Small intestine (tissue), 7 donors: ENCODE measurements around the gene RPS6KL1. TPM values are rescaled to one million over a fixed set of nuclear protein-coding genes. Genes with fewer than 3 reads are reported as not detected.
A peak's percentile ranks its signal among the peaks of the same experiment; 100 is the strongest.

Experiments
- DNase-seq, 2 donors: peaks; one replicate each; pipeline versions ENCODE4 v3.0.0 to v3.0.0-alpha.2; 2013
- FAIRE-seq: peaks from 2 replicates; lab custom pipeline; 2012; peaks lifted over from hg19 to GRCh38; lab: Jason Lieb, UNC
- H3K27ac ChIP-seq, 3 donors: one replicate each; pipeline ENCODE4 v1.5.1; 2013; ENCODE audit warnings: low read length in 2 of 3, mild to moderate bottlenecking in 2 of 3, control low read depth in 1 of 3, inconsistent platforms in 1 of 3, low read depth in 1 of 3, moderate library complexity in 1 of 3
- H3K27me3 ChIP-seq, 3 donors: one replicate each; pipeline ENCODE4 v1.6.1; 2013; ENCODE audit warnings: low read length in 3 of 3, inconsistent platforms in 1 of 3; ENCODE audit not compliant: control insufficient read depth in 3 of 3, insufficient read depth in 3 of 3
- H3K36me3 ChIP-seq, 3 donors: one replicate each; pipeline ENCODE4 v1.6.1; 2013; ENCODE audit warnings: low read length in 3 of 3, inconsistent platforms in 1 of 3, low read depth in 1 of 3, mild to moderate bottlenecking in 1 of 3, moderate library complexity in 1 of 3; ENCODE audit not compliant: control insufficient read depth in 3 of 3, insufficient read depth in 2 of 3
- H3K4me1 ChIP-seq, 3 donors: one replicate each; pipeline ENCODE4 v1.6.1; 2013; ENCODE audit warnings: low read length in 2 of 3, inconsistent platforms in 1 of 3, low read depth in 1 of 3, mild to moderate bottlenecking in 1 of 3, moderate library complexity in 1 of 3; ENCODE audit not compliant: control insufficient read depth in 3 of 3, insufficient read depth in 2 of 3
- H3K4me3 ChIP-seq, 3 donors: one replicate each; pipeline ENCODE4 v1.5.1; 2013; ENCODE audit warnings: low read length in 3 of 3, control low read depth in 1 of 3, inconsistent platforms in 1 of 3, low read depth in 1 of 3, mild to moderate bottlenecking in 1 of 3, moderate library complexity in 1 of 3
- H3K9me3 ChIP-seq, 2 donors: one replicate each; pipeline ENCODE4 v1.6.1; 2013; ENCODE audit warnings: low read depth in 1 of 2, low read length in 1 of 2; ENCODE audit not compliant: control insufficient read depth in 2 of 2, insufficient read depth in 1 of 2
- WGBS, 3 donors: extraction: QIAGEN DNeasy Blood & Tissue Kit; methylation state at CpG; one replicate each; pipeline ENCODE4 v1.1.7; 2013; 5-methylcytosine and 5-hydroxymethylcytosine counted together
- polyA plus RNA-seq, 4 donors: library from polyadenylated mRNA; stranded (reverse) in 3 of 4; unstranded in 1 of 4; fragments of 200-250 nt in 3 of 4; fragments of 120-200 nt in 1 of 4; gene quantifications; one replicate each; pipeline versions ENCODE4 v1.2.1 to v1.2.3, GENCODE V29; 2013
- donor health status: healthy with polysubstance abuse.
- donor health status: control.
- donor health status: control.
- donor health status: Bipolar disorder and iron deficiency.
- donor health status: healthy.

The RPS6KL1 gene
- polyA plus RNA-seq, 4 donors: 1.8 to 3.5 (median 3.0) TPM

DNA sequence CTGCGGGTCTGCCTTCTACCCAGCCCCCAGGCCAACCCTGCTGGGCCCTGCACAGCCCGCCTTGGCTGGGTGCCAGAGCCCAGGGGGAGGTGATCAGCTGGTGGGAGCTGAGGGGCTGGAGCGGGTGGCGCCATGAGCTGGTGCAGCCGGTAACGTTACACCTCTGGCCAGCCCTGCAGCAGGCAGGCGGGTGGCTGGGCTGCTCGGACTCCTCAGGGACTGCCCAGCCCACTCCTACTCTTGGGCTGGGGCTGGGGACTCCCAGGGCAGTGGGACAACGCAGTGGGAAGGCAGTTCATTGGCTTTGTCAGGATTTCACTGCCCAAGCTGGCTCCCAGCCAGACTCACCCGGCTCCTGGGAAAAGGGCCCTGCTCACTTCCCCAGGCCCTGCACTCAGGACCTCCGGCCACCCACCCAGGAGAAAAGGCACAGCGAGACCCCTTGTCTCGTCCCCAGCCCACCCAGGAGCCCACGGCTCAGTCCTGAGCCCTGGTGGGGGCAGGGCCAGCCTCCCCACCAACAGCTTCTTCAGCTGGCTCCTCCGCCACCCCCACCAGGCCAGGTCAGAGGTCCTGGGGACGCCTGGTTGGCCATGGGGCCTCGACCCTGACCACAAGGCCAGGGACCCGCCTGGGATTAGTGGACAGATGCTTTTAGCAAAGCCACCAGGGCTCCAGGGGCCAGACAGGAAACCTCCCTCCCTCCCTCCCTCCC lies 31.3 kb upstream of the RPS6KL1 start:
- Histone ChIP-seq H3K27me3 (no peaks in the 10 kb centered on the region), H3K4me3 (peak overlapping the region in 1 of 3 donors; percentile 54), H3K27ac (no peak overlapping the region), H3K4me1 (peaks cover 0 to 57% (median 5%) of the 10 kb centered on the region in 3 donors), H3K36me3 (peaks cover 0 to 9% (median 0%) of the 10 kb centered on the region in 3 donors), H3K9me3 (peaks cover 0 to 4% of the 10 kb centered on the region in 2 donors)
- 33 to 41% (median 34%) methylated on average over 18 of the region's 18 CpGs for WGBS, 3 donors
- peak in 1 of 2 donors; percentile 40 for DNase-seq
- no peak for FAIRE-seq

DNA sequence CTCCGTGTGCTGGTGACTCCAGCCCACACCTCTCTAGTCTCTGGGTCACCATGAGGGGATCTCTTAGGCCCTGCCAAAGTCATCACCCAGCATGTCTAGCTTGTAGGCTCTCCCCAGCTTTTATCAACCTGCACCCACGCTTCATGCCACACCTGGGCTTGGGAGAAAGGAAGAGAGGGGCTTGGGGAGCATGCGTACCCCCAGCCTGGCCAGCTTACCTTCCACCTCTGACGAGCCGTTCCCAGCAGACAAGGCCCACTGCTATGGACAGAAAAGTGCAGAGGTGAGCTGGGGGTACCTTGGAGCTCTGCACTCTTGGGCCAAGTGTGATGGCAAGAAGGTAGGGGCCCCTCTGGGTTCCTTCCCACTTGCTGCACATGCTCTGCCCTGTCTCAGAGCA lies 30.6 kb upstream of the RPS6KL1 start:
- FAIRE-seq: no peak
- no peak overlapping the region for H3K27ac ChIP-seq
- peaks cover 0 to 62% (median 5%) of the 10 kb centered on the region in 3 donors for H3K4me1 ChIP-seq
- peak overlapping the region in 1 of 3 donors; percentile 0 for H3K4me3 ChIP-seq
- H3K27me3 ChIP-seq: no peaks in the 10 kb centered on the region
- no peak for DNase-seq
- H3K36me3 ChIP-seq: peaks cover 0 to 16% (median 0%) of the 10 kb centered on the region in 3 donors
- H3K9me3 ChIP-seq: peaks cover 0 to 4% of the 10 kb centered on the region in 2 donors
- WGBS, 3 donors: 82 to 93% (median 90%) methylated on average over 5 of the region's 5 CpGs

DNA sequence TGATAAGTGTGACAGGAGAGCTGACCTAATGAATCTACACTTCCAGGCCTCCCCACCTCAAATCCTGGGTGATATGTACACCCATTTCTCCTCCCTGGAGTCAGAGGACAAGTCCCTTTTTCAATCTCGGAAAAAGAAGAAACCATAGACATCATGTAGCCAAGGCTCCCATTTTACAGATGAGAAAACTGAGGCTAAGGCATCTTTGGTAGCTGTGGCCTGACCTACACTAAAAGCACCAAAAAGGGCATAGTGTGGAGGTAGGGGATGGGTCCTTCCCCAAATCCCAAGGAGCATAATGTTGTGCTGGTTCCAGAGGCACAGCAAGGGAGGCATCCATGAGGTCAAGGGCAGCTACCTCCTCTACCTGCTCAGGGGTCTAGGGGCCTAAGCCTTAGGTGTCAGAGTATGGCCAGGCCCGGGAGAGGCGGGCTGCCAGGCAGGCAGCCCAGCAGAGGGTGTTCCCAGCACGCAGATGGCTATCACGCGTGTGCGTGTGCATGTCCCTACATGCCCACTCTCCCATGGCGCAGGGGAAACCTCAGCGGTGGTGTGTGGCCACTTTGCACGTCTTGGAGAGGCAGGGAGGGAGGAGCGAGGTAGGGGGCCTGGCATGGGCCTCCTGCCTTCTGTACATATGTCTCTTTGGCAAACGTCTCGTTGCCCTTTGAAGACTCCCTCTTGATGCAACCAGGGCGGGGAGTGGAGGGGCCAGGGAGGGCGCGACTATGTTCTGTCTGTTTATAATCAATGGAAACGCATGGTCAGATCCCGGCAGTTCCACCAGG lies 29.8 kb upstream of the RPS6KL1 start:
- 82 to 86% (median 83%) methylated on average over 18 of the region's 18 CpGs for WGBS, 3 donors
- DNase-seq: no peak

DNA sequence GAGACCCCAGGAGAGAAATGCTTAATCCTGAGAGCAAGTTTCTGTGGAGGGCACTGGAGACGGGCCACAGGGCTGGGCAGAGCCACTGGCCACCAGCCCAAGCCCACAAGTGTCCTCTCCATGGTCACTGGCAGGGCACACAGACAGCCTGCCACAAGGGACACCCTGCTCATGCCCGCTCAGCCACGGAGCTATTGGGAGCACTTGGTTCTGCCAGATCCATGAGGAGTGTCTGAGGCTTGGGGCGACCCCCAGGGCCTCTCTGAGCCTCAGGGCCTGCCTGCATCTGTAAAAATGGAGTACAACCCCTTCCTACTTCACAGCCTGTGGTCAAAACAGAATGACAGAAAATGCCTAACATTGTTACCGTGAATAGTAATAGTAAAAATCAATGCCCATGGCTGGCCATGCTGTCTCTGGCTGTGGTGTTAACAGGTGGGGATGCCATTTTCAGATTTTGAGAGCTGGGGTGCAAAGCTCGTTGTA lies 29.2 kb upstream of the RPS6KL1 start:
- 76 to 83% (median 82%) methylated on average over 6 of the region's 6 CpGs for WGBS, 3 donors
- H3K27me3 ChIP-seq: no peaks in the 10 kb centered on the region
- DNase-seq: no peak
- peaks cover 0 to 29% (median 0%) of the 10 kb centered on the region in 3 donors for H3K36me3 ChIP-seq
- FAIRE-seq: no peak
- H3K27ac ChIP-seq: peak overlapping the region in 1 of 3 donors; percentile 96
- peak overlapping the region in 1 of 3 donors; percentile 11 for H3K4me3 ChIP-seq
- peaks cover 0 to 62% (median 5%) of the 10 kb centered on the region in 3 donors for H3K4me1 ChIP-seq
- peaks cover 0 to 4% of the 10 kb centered on the region in 2 donors for H3K9me3 ChIP-seq

More for the DNA sequence above, 29.8 kb upstream of the RPS6KL1 start:
- peaks cover 0 to 4% of the 10 kb centered on the region in 2 donors for H3K9me3 ChIP-seq
- no peak overlapping the region for H3K4me3 ChIP-seq
- peaks cover 0 to 62% (median 5%) of the 10 kb centered on the region in 3 donors for H3K4me1 ChIP-seq
- peak overlapping the region in 1 of 3 donors; percentile 96 for H3K27ac ChIP-seq
- no peak for FAIRE-seq
- no peaks in the 10 kb centered on the region for H3K27me3 ChIP-seq
- peaks cover 0 to 24% (median 0%) of the 10 kb centered on the region in 3 donors for H3K36me3 ChIP-seq

DNA sequence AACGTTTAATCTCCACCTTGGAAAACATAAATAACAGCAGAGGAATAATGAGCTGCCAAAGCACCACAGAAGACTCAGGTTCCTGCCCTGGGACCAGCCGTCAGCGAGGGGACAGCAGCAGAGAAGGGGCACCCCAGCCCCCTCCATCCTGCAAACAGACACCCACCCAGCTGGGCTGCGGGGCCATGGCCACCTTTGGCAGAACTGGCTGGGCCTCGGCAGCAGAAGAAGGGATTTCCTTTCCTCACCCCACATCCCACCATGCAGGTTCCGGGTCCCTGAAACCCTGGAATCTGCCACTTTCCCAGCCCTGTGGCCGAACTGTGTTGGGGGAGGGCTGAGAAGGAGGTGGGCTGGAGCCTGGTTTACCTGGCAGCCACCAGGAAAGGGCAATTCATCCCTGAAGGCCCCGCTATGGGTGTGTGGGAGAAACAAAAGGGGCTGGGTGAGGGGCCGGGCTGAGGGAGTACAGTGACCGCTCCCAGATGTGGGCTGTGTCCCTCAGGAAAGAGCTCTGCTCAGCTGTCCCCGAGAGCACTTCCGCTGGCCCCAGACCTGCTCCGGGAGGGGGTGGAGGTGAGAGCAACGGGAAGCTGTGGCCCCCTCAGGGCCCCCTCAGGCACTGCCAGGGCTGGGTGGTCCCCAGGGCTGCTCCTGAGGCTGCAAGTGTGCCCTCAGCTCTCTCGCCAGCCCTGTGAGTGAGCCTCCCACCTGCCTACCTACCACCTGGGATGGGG lies 28.6 kb upstream of the RPS6KL1 start:
- Histone ChIP-seq H3K27ac (peak overlapping the region in 2 of 3 donors; percentile 39 to 96), H3K27me3 (no peaks in the 10 kb centered on the region), H3K4me1 (peaks cover 0 to 62% (median 5%) of the 10 kb centered on the region in 3 donors), H3K36me3 (peaks cover 0 to 29% (median 0%) of the 10 kb centered on the region in 3 donors), H3K4me3 (peak overlapping the region in 1 of 3 donors; percentile 11), H3K9me3 (peaks cover 0 to 4% of the 10 kb centered on the region in 2 donors)
- peak in 1 of 2 donors; percentile 68 for DNase-seq
- 56 to 61% (median 59%) methylated on average over 14 to 15 of the region's 15 CpGs for WGBS, 3 donors
- FAIRE-seq: no peak

DNA sequence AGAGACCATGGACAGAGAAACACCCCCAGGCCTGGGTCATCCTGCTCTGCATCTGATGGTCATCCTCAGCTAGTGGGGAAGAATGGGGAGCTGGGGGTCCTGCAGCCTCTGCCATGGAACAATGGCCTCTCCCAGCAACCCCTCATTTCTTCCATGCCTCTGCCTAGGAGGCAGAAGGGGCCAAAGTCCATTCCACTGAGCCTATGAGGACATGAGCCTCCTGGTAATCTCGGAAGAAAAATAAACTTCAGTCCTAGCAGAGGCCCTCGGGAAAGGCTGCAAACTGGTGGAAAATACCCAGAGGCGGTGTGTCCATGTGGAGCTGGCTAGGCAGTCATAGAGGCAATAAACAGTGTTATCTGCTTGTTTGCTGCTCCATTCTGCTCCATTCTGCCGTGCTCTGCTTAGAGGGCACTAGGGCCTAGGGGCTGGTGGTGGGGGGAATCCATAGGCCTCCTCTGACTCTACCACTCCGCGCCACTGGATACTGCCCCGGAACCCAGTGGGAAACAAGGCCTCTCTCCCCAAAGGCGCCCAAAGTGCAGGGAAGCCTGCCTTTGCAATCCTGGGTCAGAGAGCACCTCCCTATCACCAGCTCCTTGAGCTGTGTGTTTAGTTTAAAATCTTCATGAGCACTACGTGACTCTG lies 27.9 kb upstream of the RPS6KL1 start:
- no peak for FAIRE-seq
- DNase-seq: peak; percentile 84 to 93
- H3K4me1 ChIP-seq: peaks cover 0 to 66% (median 5%) of the 10 kb centered on the region in 3 donors
- peaks cover 0 to 32% (median 0%) of the 10 kb centered on the region in 3 donors for H3K36me3 ChIP-seq
- peak overlapping the region; percentile 27 to 96 (median 39) for H3K27ac ChIP-seq
- H3K4me3 ChIP-seq: peak overlapping the region in 1 of 3 donors; percentile 11
- WGBS, 3 donors: 22 to 61% (median 30%) methylated on average over 9 of the region's 9 CpGs
- peaks cover 0 to 4% of the 10 kb centered on the region in 2 donors for H3K9me3 ChIP-seq
- no peaks in the 10 kb centered on the region for H3K27me3 ChIP-seq

DNA sequence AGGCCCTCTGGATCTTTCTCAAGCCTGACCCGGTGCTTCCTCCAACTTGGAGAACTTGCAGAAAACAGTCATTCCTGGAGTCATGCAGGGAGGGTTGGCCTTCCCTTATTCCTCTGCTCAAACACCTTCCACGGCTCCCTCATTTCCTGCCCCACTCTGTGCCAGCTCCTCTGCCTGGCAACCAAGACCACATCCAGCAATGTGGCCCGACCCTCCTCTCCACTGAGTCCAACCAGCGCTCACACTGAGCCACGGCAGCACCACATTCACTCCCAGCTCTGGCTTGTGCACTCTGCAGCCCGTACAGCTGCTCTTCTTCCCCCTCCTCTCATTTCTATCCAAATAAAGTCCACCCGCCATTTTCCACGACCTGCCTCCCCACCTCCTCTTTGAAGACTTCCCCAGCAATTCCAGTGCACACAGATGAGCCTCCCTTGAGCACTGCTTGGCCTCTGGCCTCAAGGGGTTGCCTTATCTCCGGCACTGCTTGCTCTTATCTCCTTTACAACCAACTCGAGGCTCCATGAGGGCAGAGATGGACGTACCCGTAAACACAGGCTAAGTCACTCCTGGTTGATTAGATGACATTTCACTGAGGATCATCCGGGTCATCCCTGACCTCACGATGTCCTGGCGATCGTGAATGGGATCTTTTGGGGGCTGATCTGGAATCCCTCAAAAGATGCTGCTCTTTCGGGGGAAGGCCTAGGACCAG lies 27.0 kb upstream of the RPS6KL1 start:
- peak overlapping the region in 1 of 3 donors; percentile 96 for H3K27ac ChIP-seq
- H3K4me3 ChIP-seq: no peak overlapping the region
- DNase-seq (peak; percentile 54 to 67), FAIRE-seq (no peak)
- peaks cover 0 to 4% of the 10 kb centered on the region in 2 donors for H3K9me3 ChIP-seq
- H3K36me3 ChIP-seq: peaks cover 0 to 32% (median 0%) of the 10 kb centered on the region in 3 donors
- 70 to 78% (median 73%) methylated on average over 17 of the region's 17 CpGs for WGBS, 3 donors
- H3K27me3 ChIP-seq: no peaks in the 10 kb centered on the region
- H3K4me1 ChIP-seq: peaks cover 0 to 68% (median 5%) of the 10 kb centered on the region in 3 donors
